ENCODE measurements around the gene PCDHB14.
"Not testable (repeated sequence)": the region's sequence is repeated elsewhere in the genome, so short reads cannot be mapped to it uniquely, and the experiment has no call there.

PCDHB14 gene

GRCh38 chr5:141210281-141210680 lies 12.9 kb upstream of the PCDHB14 start:
- DNase-seq (ENCODE audit: low read depth in 2 of 2): not testable (repeated sequence)

GRCh38 chr5:141210849-141211248 lies 12.3 kb upstream of the PCDHB14 start:
- not testable (repeated sequence) for DNase-seq (ENCODE audit: low read depth in 2 of 2)

- DNase-seq (ENCODE audit: low read depth in 2 of 2): not testable (repeated sequence)
Observed at GRCh38 chr5:141213656-141214339, 9.3 kb upstream of the PCDHB14 start, which contains the start of gene PCDHB13. PCDHB13 (plus strand) TSS chr5:141213919; CDS start chr5:141214124, 205 bp downstream.

- not testable (repeated sequence) for DNase-seq (ENCODE audit: low read depth in 2 of 2)
Observed at GRCh38 chr5:141214583-141214982, 8.6 kb upstream of the PCDHB14 start.

DNA sequence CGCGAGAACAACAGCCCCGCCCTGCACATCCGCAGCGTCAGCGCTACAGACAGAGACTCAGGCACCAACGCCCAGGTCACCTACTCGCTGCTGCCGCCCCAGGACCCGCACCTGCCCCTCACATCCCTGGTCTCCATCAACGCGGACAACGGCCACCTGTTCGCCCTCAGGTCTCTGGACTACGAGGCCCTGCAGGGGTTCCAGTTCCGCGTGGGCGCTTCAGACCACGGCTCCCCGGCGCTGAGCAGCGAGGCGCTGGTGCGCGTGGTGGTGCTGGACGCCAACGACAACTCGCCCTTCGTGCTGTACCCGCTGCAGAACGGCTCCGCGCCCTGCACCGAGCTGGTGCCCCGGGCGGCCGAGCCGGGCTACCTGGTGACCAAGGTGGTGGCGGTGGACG lies 7.6 kb upstream of the PCDHB14 start:
- DNase-seq (ENCODE audit: low read depth in 2 of 2): not testable (repeated sequence)

DNA sequence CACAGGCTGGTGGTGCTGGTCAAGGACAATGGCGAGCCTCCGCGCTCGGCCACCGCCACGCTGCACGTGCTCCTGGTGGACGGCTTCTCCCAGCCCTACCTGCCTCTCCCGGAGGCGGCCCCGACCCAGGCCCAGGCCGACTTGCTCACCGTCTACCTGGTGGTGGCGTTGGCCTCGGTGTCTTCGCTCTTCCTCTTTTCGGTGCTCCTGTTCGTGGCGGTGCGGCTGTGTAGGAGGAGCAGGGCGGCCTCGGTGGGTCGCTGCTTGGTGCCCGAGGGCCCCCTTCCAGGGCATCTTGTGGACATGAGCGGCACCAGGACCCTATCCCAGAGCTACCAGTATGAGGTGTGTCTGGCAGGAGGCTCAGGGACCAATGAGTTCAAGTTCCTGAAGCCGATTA lies 7.1 kb upstream of the PCDHB14 start:
- DNase-seq (ENCODE audit: low read depth in 2 of 2): not testable (repeated sequence)

DNA sequence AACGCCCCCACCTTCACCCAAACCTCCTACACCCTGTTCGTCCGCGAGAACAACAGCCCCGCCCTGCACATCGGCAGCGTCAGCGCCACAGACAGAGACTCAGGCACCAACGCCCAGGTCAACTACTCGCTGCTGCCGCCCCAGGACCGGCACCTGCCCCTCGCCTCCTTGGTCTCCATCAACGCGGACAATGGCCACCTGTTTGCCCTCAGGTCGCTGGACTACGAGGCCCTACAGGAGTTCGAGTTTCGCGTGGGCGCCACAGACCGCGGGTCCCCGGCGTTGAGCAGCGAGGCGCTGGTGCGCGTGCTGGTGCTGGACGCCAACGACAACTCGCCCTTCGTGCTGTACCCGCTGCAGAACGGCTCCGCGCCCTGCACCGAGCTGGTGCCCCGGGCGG lies 1.7 kb downstream of the PCDHB14 start:
- not testable (repeated sequence) for DNase-seq (ENCODE audit: low read depth in 2 of 2)

- DNase-seq (ENCODE audit: low read depth in 2 of 2): not testable (repeated sequence)
Observed at GRCh38 chr5:141225421-141225820, 2.3 kb downstream of the PCDHB14 start.

DNA sequence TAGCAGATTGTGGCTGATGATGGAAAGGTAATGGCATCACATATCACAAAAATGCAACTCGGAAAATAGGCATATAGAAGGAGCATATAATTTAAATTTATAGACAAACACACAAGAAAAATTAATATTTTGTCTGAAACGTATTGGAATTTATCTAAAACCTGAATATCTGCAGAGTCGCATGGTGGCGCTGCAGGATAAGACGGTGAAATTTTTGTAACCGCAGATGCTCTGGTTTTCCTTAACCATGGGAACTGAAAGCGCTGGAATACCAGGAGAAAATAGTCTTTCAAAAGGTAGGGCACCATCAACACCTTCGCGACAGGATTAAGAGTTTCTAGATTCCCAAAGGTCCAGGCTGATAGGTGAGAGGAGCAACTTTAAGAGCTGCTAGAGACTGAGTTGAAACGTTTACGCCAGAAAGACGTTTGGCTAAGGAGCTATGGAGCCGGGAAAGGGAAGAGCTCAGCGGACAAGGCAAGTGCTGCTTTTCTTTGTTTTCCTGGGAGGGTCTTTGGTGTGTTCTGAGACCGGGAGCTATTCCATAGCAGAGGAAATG lies 11.0 kb downstream of the PCDHB14 start:
- DNase-seq (ENCODE audit: low read depth in 2 of 2): no peak

- DNase-seq (ENCODE audit: low read depth in 2 of 2): not testable (repeated sequence)
Observed at GRCh38 chr5:141235922-141236321, 12.8 kb downstream of the PCDHB14 start.

DNA sequence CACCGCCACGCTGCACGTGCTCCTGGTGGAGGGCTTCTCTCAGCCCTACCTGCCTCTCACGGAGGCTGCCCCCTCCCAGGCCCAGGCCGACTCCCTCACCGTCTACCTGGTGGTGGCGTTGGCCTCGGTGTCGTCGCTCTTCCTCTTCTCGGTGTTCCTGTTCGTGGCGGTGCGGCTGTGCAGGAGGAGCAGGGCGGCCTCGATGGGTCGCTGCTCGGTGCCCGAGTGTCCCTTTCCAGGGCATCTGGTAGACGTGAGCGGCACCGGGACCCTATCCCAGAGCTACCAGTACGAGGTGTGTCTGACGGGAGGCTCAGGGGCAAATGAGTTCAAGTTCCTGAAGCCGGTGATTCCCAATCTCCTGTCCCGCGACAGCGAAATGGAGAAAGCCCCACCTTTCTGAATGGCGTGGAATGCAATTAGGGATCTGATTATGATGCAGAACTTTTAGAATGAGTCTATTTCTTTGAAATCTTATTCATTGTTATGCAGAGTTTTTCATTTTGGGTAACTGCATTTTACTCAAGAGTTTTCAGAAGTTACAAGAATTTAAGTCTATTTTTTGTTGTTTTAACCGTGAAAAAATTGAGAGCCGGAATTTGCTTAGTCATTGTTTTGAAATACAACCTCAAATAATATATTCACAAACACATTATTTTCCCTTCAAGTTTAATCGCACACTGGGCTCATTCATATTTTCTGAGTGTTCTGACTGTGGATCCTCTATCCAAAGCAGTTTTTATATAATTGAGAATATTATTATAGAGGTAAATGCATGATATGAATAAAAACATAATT lies 13.6 kb downstream of the PCDHB14 start:
- DNase-seq (ENCODE audit: low read depth in 2 of 2): no peak

GRCh38 chr5:141241496-141241895 lies 18.4 kb downstream of the PCDHB14 start:
- no peak for DNase-seq (ENCODE audit: low read depth in 2 of 2)

GRCh38 chr5:141245250-141245717 lies 22.1 kb downstream of the PCDHB14 start, which contains the start of gene PCDHB15:
PCDHB15 (plus strand) TSS chr5:141245395; CDS start chr5:141245579, 184 bp downstream.
- DNase-seq (ENCODE audit: low read depth in 2 of 2): no peak

DNA sequence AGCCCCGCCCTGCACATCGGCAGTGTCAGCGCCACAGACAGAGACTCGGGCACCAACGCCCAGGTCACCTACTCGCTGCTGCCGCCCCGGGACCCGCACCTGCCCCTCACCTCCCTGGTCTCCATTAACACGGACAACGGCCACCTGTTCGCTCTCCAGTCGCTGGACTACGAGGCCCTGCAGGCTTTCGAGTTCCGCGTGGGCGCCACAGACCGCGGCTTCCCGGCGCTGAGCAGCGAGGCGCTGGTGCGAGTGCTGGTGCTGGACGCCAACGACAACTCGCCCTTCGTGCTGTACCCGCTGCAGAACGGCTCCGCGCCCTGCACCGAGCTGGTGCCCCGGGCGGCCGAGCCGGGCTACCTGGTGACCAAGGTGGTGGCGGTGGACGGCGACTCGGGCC lies 23.8 kb downstream of the PCDHB14 start:
- DNase-seq (ENCODE audit: low read depth in 2 of 2): not testable (repeated sequence)

- DNase-seq (ENCODE audit: low read depth in 2 of 2): not testable (repeated sequence)
Observed at GRCh38 chr5:141247434-141247833, 24.3 kb downstream of the PCDHB14 start.

DNA sequence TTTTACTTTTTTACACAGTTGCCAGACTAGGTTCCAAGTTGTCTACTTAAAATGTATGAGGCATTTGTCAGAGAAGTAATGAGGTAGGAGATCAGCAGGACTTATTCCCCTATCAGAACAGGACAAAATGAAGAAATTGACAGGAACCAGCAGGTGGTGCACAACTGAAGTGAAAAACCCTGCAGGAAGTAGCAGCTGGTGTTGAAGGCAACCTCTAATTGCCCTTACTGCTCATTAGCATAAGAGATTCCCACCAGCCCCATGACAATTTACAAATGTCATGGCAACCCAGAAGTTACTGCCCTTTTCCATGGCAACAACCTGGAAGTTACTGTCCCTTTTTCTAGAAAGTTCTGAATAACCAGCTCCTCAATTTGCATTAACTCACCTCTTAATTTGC lies 27.4 kb downstream of the PCDHB14 start:
- DNase-seq (ENCODE audit: low read depth in 2 of 2): no peak

DNA sequence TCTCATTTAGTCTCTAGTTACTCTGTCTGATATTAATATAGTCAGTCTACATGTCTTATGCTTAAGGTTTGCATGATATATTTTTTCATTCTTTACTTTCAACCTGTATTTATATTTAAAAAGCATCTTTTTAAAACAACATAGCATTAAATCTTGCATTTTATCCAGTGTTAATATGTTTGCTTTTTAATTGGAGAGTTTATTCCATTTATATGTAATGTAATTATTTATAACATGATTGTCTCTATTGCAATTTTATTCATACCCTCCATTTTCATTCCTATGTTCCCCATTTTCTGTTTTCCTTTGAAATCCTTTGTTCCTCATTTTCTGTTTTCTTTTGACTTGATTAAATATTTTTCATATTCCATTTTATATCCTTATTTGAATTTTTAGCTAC lies 35.3 kb downstream of the PCDHB14 start:
- DNase-seq (ENCODE audit: low read depth in 2 of 2): no peak

GRCh38 chr5:141258948-141259347 lies 35.8 kb downstream of the PCDHB14 start:
- DNase-seq (ENCODE audit: low read depth in 2 of 2): no peak

GRCh38 chr5:141260458-141261237 lies 37.5 kb downstream of the PCDHB14 start:
- no peak for DNase-seq (ENCODE audit: low read depth in 2 of 2)

DNA sequence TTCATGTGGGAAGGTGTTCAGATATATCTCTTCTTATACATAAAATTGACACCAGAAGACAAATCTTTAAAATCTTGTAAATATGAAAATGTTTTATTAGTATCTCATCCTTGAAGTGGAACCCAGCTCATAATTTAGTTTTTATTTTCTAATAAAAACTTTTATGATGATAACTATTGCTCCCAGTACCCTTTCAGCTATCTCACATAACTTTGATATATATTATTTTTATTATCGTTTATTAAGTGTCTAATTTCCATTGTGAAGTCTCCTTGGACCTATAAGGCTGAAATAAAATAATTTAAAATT lies 38.0 kb downstream of the PCDHB14 start:
- DNase-seq (ENCODE audit: low read depth in 2 of 2): no peak

- DNase-seq (ENCODE audit: low read depth in 2 of 2): no peak
Observed at GRCh38 chr5:141269195-141269594, 46.1 kb downstream of the PCDHB14 start.

DNA sequence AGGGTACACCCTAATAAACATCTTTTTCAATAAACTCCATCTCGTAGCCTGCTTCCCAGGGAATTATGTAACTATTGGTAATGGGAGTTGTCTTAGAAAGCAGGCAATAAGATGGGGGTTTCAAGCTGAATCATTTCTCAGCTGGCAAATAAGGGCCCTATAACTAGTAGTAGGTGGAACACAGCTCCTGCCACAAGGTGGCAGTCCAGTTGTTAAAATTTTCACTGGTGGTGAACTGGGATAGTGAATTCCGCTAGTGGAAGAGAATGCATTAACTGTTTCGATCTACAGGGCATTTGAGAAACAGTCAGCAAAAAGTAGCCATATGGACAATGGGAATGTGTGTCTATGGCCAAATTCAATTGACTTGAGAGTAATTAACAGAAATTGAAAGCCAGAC lies 49.8 kb downstream of the PCDHB14 start:
- no peak for DNase-seq (ENCODE audit: low read depth in 2 of 2)

All from stimulated activated CD8-positive, alpha-beta memory T cell treated with anti-CD3 and anti-CD28 coated beads, Interleukin-2, amount 100 ng/mL, for 1 hour (primary cell).